Muscle of leg (tissue), 11 donors: ENCODE data around the gene ZSCAN5C. TPM values are rescaled to one million over a fixed set of nuclear protein-coding genes. Genes with fewer than 3 reads are reported as not detected.
"Not testable (repeated sequence)": the region's sequence is repeated elsewhere in the genome, so short reads cannot be mapped to it uniquely, and the experiment has no call there.

Experiments
- DNase-seq: peaks from one replicate; pipeline ENCODE4 v3.0.0; 2013
- H3K27ac ChIP-seq: one replicate; pipeline ENCODE4 v1.5.1; 2013; ENCODE audit warnings: mild to moderate bottlenecking, low read length, control low read depth
- H3K27me3 ChIP-seq: one replicate; pipeline ENCODE4 v1.6.1; 2013; ENCODE audit warnings: low read length; ENCODE audit not compliant: control insufficient read depth, insufficient read depth
- H3K36me3 ChIP-seq: one replicate; pipeline ENCODE4 v1.6.1; 2013; ENCODE audit warnings: low read length; ENCODE audit not compliant: control insufficient read depth, insufficient read depth
- H3K4me1 ChIP-seq: one replicate; pipeline ENCODE4 v1.6.1; 2013; ENCODE audit warnings: low read length; ENCODE audit not compliant: control insufficient read depth, insufficient read depth
- H3K4me3 ChIP-seq: one replicate; pipeline ENCODE4 v1.5.1; 2013; ENCODE audit warnings: low read length, control low read depth
- H3K9me3 ChIP-seq: replicated peaks from 2 replicates; pipeline ENCODE4 v1.6.1; 2013; ENCODE audit warnings: low read depth, low read length; ENCODE audit not compliant: control insufficient read depth
- WGBS: methylation state at CpG from one replicate; pipeline ENCODE4 v1.1.5; 2013; ENCODE audit warnings: missing lambda C conversion rate; ENCODE audit not compliant: insufficient coverage; 5-methylcytosine and 5-hydroxymethylcytosine counted together
- polyA plus RNA-seq, 8 donors: library from polyadenylated mRNA; unstranded; fragments of 120-200 nt; gene quantifications; one replicate each; pipeline versions ENCODE4 v1.2.1 to v1.2.3, GENCODE V29; 2013; ENCODE audit warnings: inconsistent platforms in 1 of 8, low replicate concordance in 1 of 8; ENCODE audit not compliant: insufficient read length in 8 of 8, insufficient read depth in 1 of 8
- total RNA-seq: library from RNA; stranded (reverse); fragments of 120-200 nt; gene quantifications from one replicate; pipeline ENCODE4 v1.2.4, GENCODE V29; 2013

Gene ZSCAN5C
- total and polyA plus RNA-seq, 9 donors = 0.12 TPM; not detected in 8

DNA sequence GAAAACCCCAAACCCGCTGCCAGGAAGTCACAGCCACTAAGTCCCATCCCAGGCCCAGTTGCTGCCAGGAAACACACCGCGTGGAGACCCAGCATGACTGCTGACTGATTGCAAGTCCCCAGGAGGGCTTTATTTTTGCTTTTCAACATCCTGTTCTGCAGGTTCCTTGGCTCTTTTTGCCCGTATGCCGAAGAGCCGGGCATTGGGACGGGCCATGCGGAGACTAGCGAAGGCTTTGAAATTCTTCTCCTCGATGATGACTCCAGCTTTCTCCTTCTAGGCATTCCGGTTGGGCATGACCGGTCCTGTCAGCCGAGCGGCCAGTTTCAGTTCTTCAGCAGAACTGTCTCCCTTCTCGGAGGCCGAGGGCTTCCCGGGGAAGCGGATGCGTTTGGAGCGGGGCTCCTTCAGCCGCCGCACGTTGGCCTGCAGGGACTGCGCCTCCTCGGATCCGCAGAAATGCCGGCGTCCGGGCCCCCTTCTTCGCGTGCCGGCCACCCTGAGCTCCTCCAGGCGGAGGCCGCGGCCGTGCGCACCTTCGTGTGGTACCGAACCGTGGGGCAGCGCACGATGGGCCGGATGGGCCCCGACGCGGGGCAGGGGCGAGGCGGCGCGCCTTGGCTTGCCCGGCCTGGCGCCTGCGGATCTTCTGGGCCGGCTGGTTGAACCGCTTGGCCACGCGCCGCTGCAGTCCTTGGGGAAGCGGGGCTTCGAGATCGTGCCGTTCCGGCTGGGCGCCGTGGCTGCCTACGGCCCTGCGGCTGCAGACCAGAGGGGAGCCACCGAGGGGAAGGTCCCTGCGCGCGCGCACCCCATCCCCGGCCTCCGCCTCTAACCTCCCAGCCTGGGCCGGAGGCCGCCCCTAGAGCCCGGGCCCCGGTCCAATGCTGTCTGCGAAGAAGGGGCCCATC lies 15.2 kb downstream of the ZSCAN5C start:
- DNase-seq = peak; percentile 25
- H3K27me3 ChIP-seq = peaks cover 9% of the 10 kb centered on the region

GRCh38 chr19:56218961-56219360 lies 16.9 kb downstream of the ZSCAN5C start:
- Histone ChIP-seq H3K27ac (no peak overlapping the region), H3K36me3 (no peaks in the 10 kb centered on the region), H3K9me3 (no peaks in the 10 kb centered on the region), H3K4me3 (no peak overlapping the region), H3K4me1 (peaks cover 3% of the 10 kb centered on the region), H3K27me3 (peaks cover 9% of the 10 kb centered on the region)
- WGBS = 96% methylated on average over 5 of the region's 10 CpGs
- DNase-seq = no peak

More for the DNA sequence above, 15.2 kb downstream of the ZSCAN5C start:
- Histone ChIP-seq H3K36me3 (no peaks in the 10 kb centered on the region), H3K4me3 (peak overlapping the region; percentile 17), H3K4me1 (peaks cover 3% of the 10 kb centered on the region), H3K27ac (no peak overlapping the region), H3K9me3 (no peaks in the 10 kb centered on the region)
- WGBS = 4% methylated on average over 78 of the region's 79 CpGs

GRCh38 chr19:56221442-56221841 lies 19.4 kb downstream of the ZSCAN5C start:
- H3K4me3 ChIP-seq, H3K27me3 ChIP-seq, H3K4me1 ChIP-seq, H3K9me3 ChIP-seq, H3K27ac ChIP-seq, H3K36me3 ChIP-seq: not testable (repeated sequence)
- 41% methylated on average over 3 of the region's 9 CpGs for WGBS
- DNase-seq = peak; percentile 7

DNA sequence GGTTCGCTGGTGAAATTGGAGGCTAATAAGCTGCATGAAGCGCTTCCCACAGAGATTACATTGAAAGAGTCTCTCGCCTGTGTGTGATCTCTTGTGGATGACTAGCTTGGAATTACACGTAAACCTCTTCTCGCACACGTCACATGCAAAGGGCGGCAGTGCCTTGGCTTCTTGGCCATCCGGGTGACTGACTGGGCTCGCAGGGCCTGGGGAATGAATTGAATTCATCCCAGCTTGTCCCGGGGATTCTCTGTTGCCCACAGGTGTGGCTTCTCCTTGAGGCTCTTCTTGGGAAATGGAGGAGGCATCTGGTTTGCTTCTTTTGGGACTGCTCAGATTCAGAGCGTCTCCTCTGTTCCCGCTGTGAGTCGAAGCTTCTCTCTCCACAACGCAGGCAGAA lies 19.8 kb downstream of the ZSCAN5C start:
- peaks cover 9% of the 10 kb centered on the region for H3K27me3 ChIP-seq
- no peak for DNase-seq
- H3K4me1 ChIP-seq = peaks cover 3% of the 10 kb centered on the region
- no peak overlapping the region for H3K27ac ChIP-seq
- no peaks in the 10 kb centered on the region for H3K9me3 ChIP-seq
- H3K4me3 ChIP-seq = no peak overlapping the region
- H3K36me3 ChIP-seq = no peaks in the 10 kb centered on the region
- 88% methylated on average over 9 of the region's 14 CpGs for WGBS

GRCh38 chr19:56222901-56223300 lies 20.8 kb downstream of the ZSCAN5C start:
- Histone ChIP-seq H3K9me3 (no peaks in the 10 kb centered on the region), H3K27ac (no peak overlapping the region), H3K27me3 (peaks cover 2% of the 10 kb centered on the region), H3K4me1 (no peaks in the 10 kb centered on the region), H3K36me3 (no peaks in the 10 kb centered on the region), H3K4me3 (no peak overlapping the region)
- no peak for DNase-seq
- WGBS = 69% methylated on average over 5 of the region's 6 CpGs

- Histone ChIP-seq H3K27me3 (no peaks in the 10 kb centered on the region), H3K9me3 (no peaks in the 10 kb centered on the region), H3K4me3 (no peak overlapping the region), H3K27ac (no peak overlapping the region), H3K36me3 (no peaks in the 10 kb centered on the region), H3K4me1 (no peaks in the 10 kb centered on the region)
- 89% methylated on average over 9 of the region's 9 CpGs for WGBS
- no peak for DNase-seq
These were observed 21.4 kb downstream of the ZSCAN5C start for GRCh38 chr19:56223481-56223880.

- DNase-seq = no peak
- H3K4me1 ChIP-seq = no peaks in the 10 kb centered on the region
- no peaks in the 10 kb centered on the region for H3K9me3 ChIP-seq
- no peak overlapping the region for H3K4me3 ChIP-seq
- no peaks in the 10 kb centered on the region for H3K27me3 ChIP-seq
- H3K27ac ChIP-seq = no peak overlapping the region
- H3K36me3 ChIP-seq = no peaks in the 10 kb centered on the region
- WGBS = 61% methylated on average over 5 of the region's 7 CpGs
These were observed 43.2 kb downstream of the ZSCAN5C start for GRCh38 chr19:56245121-56245740.

DNA sequence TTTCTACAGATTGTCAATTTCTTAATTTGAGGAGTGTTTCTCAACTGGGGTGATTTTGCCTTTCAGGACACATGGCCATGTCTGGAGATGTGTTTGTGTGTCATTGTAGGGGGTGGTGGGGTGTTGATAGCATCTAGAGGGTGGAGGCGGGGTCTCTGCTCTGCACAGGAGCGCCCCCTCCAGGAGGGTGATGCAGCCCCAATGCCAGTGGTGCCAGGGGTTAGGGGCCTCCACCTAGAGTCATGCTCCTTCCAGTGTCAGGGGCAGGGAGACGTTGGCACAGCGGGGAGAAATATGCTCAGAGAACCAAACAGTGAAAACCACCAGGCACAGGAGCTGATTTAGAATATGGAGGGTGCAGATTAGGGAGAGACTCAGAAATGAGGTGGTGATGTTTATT lies 43.7 kb downstream of the ZSCAN5C start:
- WGBS = 66% methylated on average over 2 of the region's 4 CpGs
- H3K4me1 ChIP-seq, H3K36me3 ChIP-seq, H3K27ac ChIP-seq, DNase-seq, H3K4me3 ChIP-seq, H3K27me3 ChIP-seq, H3K9me3 ChIP-seq: not testable (repeated sequence)

GRCh38 chr19:56248736-56249338 lies 46.8 kb downstream of the ZSCAN5C start:
- not testable (repeated sequence) for H3K4me3 ChIP-seq, H3K36me3 ChIP-seq, H3K9me3 ChIP-seq, H3K27ac ChIP-seq, H3K27me3 ChIP-seq, H3K4me1 ChIP-seq, DNase-seq
- WGBS = no CpG with 5 or more reads among the region's 8 CpGs

GRCh38 chr19:56252699-56253422 lies 50.8 kb downstream of the ZSCAN5C start:
- Histone ChIP-seq H3K36me3 (no peaks in the 10 kb centered on the region), H3K27me3 (no peaks in the 10 kb centered on the region), H3K4me3 (no peak overlapping the region), H3K9me3 (no peaks in the 10 kb centered on the region), H3K4me1 (no peaks in the 10 kb centered on the region), H3K27ac (no peak overlapping the region)
- DNase-seq = peak; percentile 51
- 17% methylated on average over 7 of the region's 10 CpGs for WGBS
